ENCODE results near the gene ACOX1.

Gene ACOX1

GRCh38 chr17:75978938-75979704 is at the start of gene ACOX1, which contains the start of gene TEN1:
TSS of gene ACOX1 (minus strand) at chr17:75979166. CDS start at chr17:75979073, 93 bp downstream.
TSS of gene TEN1 (plus strand) at chr17:75979240. CDS start at chr17:75986193, 6,953 bp downstream.
- peak; percentile 85 for DNase-seq

- DNase-seq: no peak
Measured at GRCh38 chr17:76027159-76027839, 48.3 kb upstream of the ACOX1 start, which contains the start of gene EVPL. TSS of gene EVPL (minus strand) at chr17:76027306. CDS start at chr17:76027198, 108 bp downstream.

- DNase-seq: no peak
Measured at GRCh38 chr17:76026714-76027158, 47.8 kb upstream of the ACOX1 start.

- no peak for DNase-seq
Measured at GRCh38 chr17:76025294-76025693, 46.3 kb upstream of the ACOX1 start.

- DNase-seq: no peak
Measured at GRCh38 chr17:76024353-76024752, 45.4 kb upstream of the ACOX1 start.

GRCh38 chr17:76023900-76024237 is 44.9 kb upstream of the ACOX1 start:
- no peak for DNase-seq

- no peak for DNase-seq
Measured at GRCh38 chr17:76022973-76023899, 44.3 kb upstream of the ACOX1 start.

- no peak for DNase-seq
Measured at GRCh38 chr17:76022285-76022684, 43.3 kb upstream of the ACOX1 start.

GRCh38 chr17:76019833-76020467 is 41.0 kb upstream of the ACOX1 start:
- no peak for DNase-seq

GRCh38 chr17:76018801-76019200 is 39.8 kb upstream of the ACOX1 start:
- DNase-seq: no peak

- DNase-seq: no peak
Measured at GRCh38 chr17:76018340-76018680, 39.3 kb upstream of the ACOX1 start.

- DNase-seq: no peak
Measured at GRCh38 chr17:76017481-76018339, 38.7 kb upstream of the ACOX1 start.

GRCh38 chr17:76014925-76015261 is 35.9 kb upstream of the ACOX1 start:
- DNase-seq: no peak

GRCh38 chr17:76014100-76014924 is 35.3 kb upstream of the ACOX1 start:
- DNase-seq: no peak

- DNase-seq: no peak
Measured at GRCh38 chr17:76013377-76013932, 34.5 kb upstream of the ACOX1 start.

GRCh38 chr17:76011951-76012350 is 33.0 kb upstream of the ACOX1 start:
- no peak for DNase-seq

- no peak for DNase-seq
Measured at GRCh38 chr17:76009969-76010661, 31.1 kb upstream of the ACOX1 start.

GRCh38 chr17:76009447-76009846 is 30.5 kb upstream of the ACOX1 start:
- DNase-seq: no peak

- DNase-seq: no peak
Measured at GRCh38 chr17:76008630-76009425, 29.9 kb upstream of the ACOX1 start.
